HK-2 (cell line): ENCODE data around the gene SLC1A4.
A peak's percentile ranks its signal among the peaks of the same experiment; 100 is the strongest.

Experiments
- DNase-seq: peaks from one replicate; pipeline ENCODE4 v3.0.0-alpha.2; 2018; ENCODE audit not compliant: unreplicated experiment

SLC1A4 gene

GRCh38 chr2:65053199-65053598 is 64.0 kb downstream of the SLC1A4 start:
- no peak for DNase-seq

GRCh38 chr2:65054749-65055421 is 65.7 kb downstream of the SLC1A4 start:
- DNase-seq: no peak

GRCh38 chr2:65055422-65056214 is 66.4 kb downstream of the SLC1A4 start:
- no peak for DNase-seq

GRCh38 chr2:65056215-65057053 is 67.2 kb downstream of the SLC1A4 start, which contains the start of gene CEP68:
Gene CEP68 (plus strand): TSS chr2:65056416. CDS start chr2:65069445, 13,029 bp downstream.
- DNase-seq: peak; percentile 97

GRCh38 chr2:65057054-65057375 is 67.8 kb downstream of the SLC1A4 start:
- no peak for DNase-seq

- no peak for DNase-seq
These were observed 68.3 kb downstream of the SLC1A4 start for GRCh38 chr2:65057391-65058052.

- DNase-seq: no peak
These were observed 69.9 kb downstream of the SLC1A4 start for GRCh38 chr2:65059071-65059470.

GRCh38 chr2:65061146-65061909 is 72.1 kb downstream of the SLC1A4 start:
- DNase-seq: no peak

- DNase-seq: no peak
These were observed 72.7 kb downstream of the SLC1A4 start for GRCh38 chr2:65061910-65062339.

- DNase-seq: no peak
These were observed 73.9 kb downstream of the SLC1A4 start for GRCh38 chr2:65062843-65063825.

- DNase-seq: peak; percentile 25
These were observed 75.7 kb downstream of the SLC1A4 start for GRCh38 chr2:65064728-65065552.

- no peak for DNase-seq
These were observed 78.8 kb downstream of the SLC1A4 start for GRCh38 chr2:65067806-65068553.

- DNase-seq: no peak
These were observed 80.2 kb downstream of the SLC1A4 start for GRCh38 chr2:65069439-65069824.

GRCh38 chr2:65070172-65070830 is 81.1 kb downstream of the SLC1A4 start:
- DNase-seq: peak; percentile 58

- no peak for DNase-seq
These were observed 81.7 kb downstream of the SLC1A4 start for GRCh38 chr2:65070856-65071255.

GRCh38 chr2:65071499-65072180 is 82.4 kb downstream of the SLC1A4 start:
- no peak for DNase-seq
